DOHH2 (cell line): ENCODE results near the gene GRB10.

ENCODE experiments used
- CTCF ChIP-seq: fragments of 200-600 bp; sonication (generic); IDR thresholded peaks from one replicate; pipeline ENCODE4 v1.5.1; 2014; ENCODE audit warnings: antibody characterized with exemption, mild to moderate bottlenecking, low read depth, low read length; ENCODE audit not compliant: poor library complexity, severe bottlenecking
- EZH2phosphoT487 ChIP-seq: fragments of 200-600 bp; sonication (generic); IDR thresholded peaks from 2 replicates; pipeline ENCODE4 v1.6.1; 2017; ENCODE audit warnings: borderline replicate concordance, mild to moderate bottlenecking, antibody characterized with exemption, low read length, moderate library complexity, mixed read lengths

- TF ChIP-seq CTCF (no peak), EZH2phosphoT487 (no peak)
Observed at GRCh38 chr7:50787825-50788224, 5.1 kb upstream of the GRB10 start.
